Keratinocyte (primary cell): ENCODE data around the gene ZNF195. TPM values are rescaled to one million over a fixed set of nuclear protein-coding genes. Genes with fewer than 3 reads are reported as not detected.
"Not testable (repeated sequence)": the region's sequence is repeated elsewhere in the genome, so short reads cannot be mapped to it uniquely, and the experiment has no call there.

Source experiments
- DNase-seq: peaks from one replicate; pipeline ENCODE4 v3.0.0-alpha.2; 2011; ENCODE audit warnings: low read depth, missing footprints, low spot score
- FAIRE-seq: peaks from 2 replicates; lab custom pipeline; 2011; peaks lifted over from hg19 to GRCh38; lab: Jason Lieb, UNC
- H2AFZ ChIP-seq: 2 replicates; pipeline ENCODE4 v1.6.0; 2012; ENCODE audit warnings: low read length, control low read depth, inconsistent platforms; ENCODE audit not compliant: control insufficient read depth
- H3K27ac ChIP-seq: 2 replicates; pipeline ENCODE4 v1.5.1; 2011; ENCODE audit warnings: low read length; ENCODE audit not compliant: control insufficient read depth, insufficient read depth
- H3K27me3 ChIP-seq: 3 replicates; pipeline ENCODE4 v1.6.0; 2011; ENCODE audit warnings: low read length; ENCODE audit not compliant: control insufficient read depth, insufficient read depth; ENCODE audit errors: extremely low read depth
- H3K36me3 ChIP-seq, 2 experiments: 2 replicates in 1 of 2; 3 replicates in 1 of 2; pipeline ENCODE4 v1.5.1; 2011; ENCODE audit warnings: low read length in 2 of 2, mild to moderate bottlenecking in 1 of 2; ENCODE audit not compliant: control insufficient read depth in 2 of 2, insufficient read depth in 2 of 2; ENCODE audit errors: extremely low read depth in 1 of 2
- H3K4me1 ChIP-seq: 3 replicates; pipeline ENCODE4 v1.5.1; 2011; ENCODE audit warnings: low read length; ENCODE audit not compliant: control insufficient read depth, insufficient read depth; ENCODE audit errors: extremely low read depth
- H3K4me2 ChIP-seq: 3 replicates; pipeline ENCODE4 v1.6.0; 2011; ENCODE audit warnings: low read depth, low read length; ENCODE audit not compliant: control insufficient read depth, insufficient read depth; ENCODE audit errors: extremely low read depth
- H3K4me3 ChIP-seq, 3 experiments: fragments of 200-600 bp in 1 of 3; sonication (generic) in 1 of 3; 2 replicates in 2 of 3; 3 replicates in 1 of 3; pipeline ENCODE4 v1.5.1; 2011 to 2016; ENCODE audit warnings: low read length in 3 of 3, mild to moderate bottlenecking in 3 of 3, control low read depth in 2 of 3, inconsistent platforms in 1 of 3, low read depth in 1 of 3, mixed read lengths in 1 of 3, mixed run types in 1 of 3, moderate library complexity in 1 of 3; ENCODE audit not compliant: control insufficient read depth in 2 of 3, insufficient read depth in 2 of 3; ENCODE audit errors: extremely low read depth in 1 of 3
- H3K79me2 ChIP-seq: 2 replicates; pipeline ENCODE4 v1.6.0; 2012; ENCODE audit warnings: low read length; ENCODE audit not compliant: control insufficient read depth, insufficient read depth
- H3K9ac ChIP-seq: 3 replicates; pipeline ENCODE4 v1.6.0; 2011; ENCODE audit warnings: low read length; ENCODE audit not compliant: control insufficient read depth, insufficient read depth; ENCODE audit errors: extremely low read depth
- H3K9me1 ChIP-seq: 3 replicates; pipeline ENCODE4 v1.6.0; 2011; ENCODE audit warnings: low read length; ENCODE audit not compliant: control insufficient read depth, insufficient read depth; ENCODE audit errors: extremely low read depth
- H3K9me3 ChIP-seq: 2 replicates; pipeline ENCODE4 v1.5.1; 2012; ENCODE audit warnings: low read depth, low read length; ENCODE audit not compliant: control insufficient read depth
- H4K20me1 ChIP-seq: 3 replicates; pipeline ENCODE4 v1.6.0; 2011; ENCODE audit warnings: low read length; ENCODE audit not compliant: control insufficient read depth, insufficient read depth; ENCODE audit errors: extremely low read depth
- CTCF ChIP-seq, 3 experiments: IDR thresholded peaks in 1 of 3; conservative IDR thresholded peaks in 1 of 3; optimal IDR thresholded peaks in 1 of 3; 2 replicates in 2 of 3; 3 replicates in 1 of 3; pipeline versions ENCODE3 to v1.5.1; 2011; ENCODE audit warnings: low read length in 3 of 3, mild to moderate bottlenecking in 3 of 3, moderate library complexity in 2 of 3, control low read depth in 1 of 3, inconsistent platforms in 1 of 3; ENCODE audit not compliant: insufficient read depth in 2 of 3; ENCODE audit errors: extremely low read depth in 1 of 3
- EZH2 ChIP-seq: IDR thresholded peaks from one replicate; pipeline ENCODE4 v1.6.1; 2012; ENCODE audit warnings: inconsistent platforms, mild to moderate bottlenecking, low read length, moderate library complexity
- dilution Hi-C: fragments of 300-500 bp; cut with MboI; formaldehyde crosslinking; loops from one replicate; pipeline ENCODE4 v1.7.0; 2020; ENCODE audit warnings: low sequenced_read_pairs; ENCODE audit not compliant: extremely low pct_ligation_motif_present
- polyA minus RNA-seq, 3 experiments: library from RNA; depleted of rRNA, polyadenylated mRNA; stranded (reverse); fragments of >200 nt; gene quantifications; 1 replicate in 1 of 3; 2 replicates in 1 of 3; 3 replicates in 1 of 3; pipeline ENCODE4 v1.2.3, GENCODE V29; 2011
- polyA plus RNA-seq, 5 experiments: library from polyadenylated mRNA; depleted of rRNA in 3 of 5; stranded (reverse) in 3 of 5; stranded (forward) in 1 of 5; unstranded in 1 of 5; fragments of >200 nt; gene quantifications; 1 replicate in 1 of 5; 2 replicates in 3 of 5; 3 replicates in 1 of 5; pipeline versions ENCODE4 v1.2.1 to v1.2.3, GENCODE V29; 2011 to 2012; ENCODE audit warnings: missing spikeins in 2 of 5, low read depth in 1 of 5, low replicate concordance in 1 of 5

ZNF195 gene
- polyA plus RNA-seq (19.2 to 27.4 TPM (median 19.2 TPM) in 3 replicates), polyA minus RNA-seq (18.0 to 28.2 TPM (median 24.4 TPM) in 3 replicates)
- polyA plus RNA-seq (2011; ENCODE audit: low read depth): 8.4 TPM
- polyA plus RNA-seq (2011; cell fraction: cytosol; rRNA removed): 8.1 and 16.1 TPM in 2 replicates
- polyA plus RNA-seq (2011; cell fraction: nucleus; rRNA removed): 46.3 and 56.0 TPM in 2 replicates
- polyA plus RNA-seq (2012; ENCODE audit: low replicate concordance): 13.5 and 14.1 TPM in 2 replicates
- polyA minus RNA-seq (2011; cell fraction: cytosol; rRNA and poly(A)+ RNA removed): 12.7 TPM
- polyA minus RNA-seq (2011; cell fraction: nucleus; rRNA and poly(A)+ RNA removed): 37.5 and 47.9 TPM in 2 replicates

GRCh38 chr11:3378426-3379423 is at the start of gene ZNF195:
TSS of gene ZNF195 (minus strand) at chr11:3379146. CDS start at chr11:3379040, 106 bp downstream.
- peaks cover 23% of the 10 kb centered on the region for H3K4me1 ChIP-seq
- H3K79me2 ChIP-seq: peaks cover 45% of the 10 kb centered on the region
- dilution Hi-C loops: no loop called here
- H3K9me1 ChIP-seq: no peaks in the 10 kb centered on the region
- peak within 1 kb of the TSS; percentile 86 for H3K27ac ChIP-seq
- H3K4me2 ChIP-seq: peak within 1 kb of the TSS; percentile 89
- TF ChIP-seq CTCF (optimal IDR thresholded peaks at IDR 0.05 in 1 of 3, IDR thresholded peaks at IDR 0.05 in 1 of 3, conservative IDR thresholded peaks at IDR 0.05 in 1 of 3; ENCODE audit: extremely low read depth in 1 of 3, insufficient read depth in 2 of 3, low read length in 3 of 3) (no peak), EZH2 (no peak)
- H2AFZ ChIP-seq: peak within 1 kb of the TSS; percentile 93
- no peaks in the 10 kb centered on the region for H3K27me3 ChIP-seq
- peaks cover 3 to 15% of the 10 kb centered on the region in 2 experiments for H3K36me3 ChIP-seq
- FAIRE-seq (no peak), DNase-seq (peak; percentile 79)
- peak within 1 kb of the TSS; percentile 86 to 100 (median 90) for H3K4me3 ChIP-seq
- H3K9me3 ChIP-seq: no peaks in the 10 kb centered on the region
- peak within 1 kb of the TSS; percentile 91 for H3K9ac ChIP-seq
- H4K20me1 ChIP-seq: no peaks in the 10 kb centered on the region

- H4K20me1 ChIP-seq, H3K4me1 ChIP-seq, dilution Hi-C loops: not testable (repeated sequence)
These were observed 49.1 kb upstream of the ZNF195 start for GRCh38 chr11:3428076-3428475.

GRCh38 chr11:3426541-3426940 is 47.6 kb upstream of the ZNF195 start:
- H3K79me2 ChIP-seq, H3K36me3 ChIP-seq, DNase-seq, H3K4me1 ChIP-seq, H2AFZ ChIP-seq, H3K4me3 ChIP-seq, H3K9ac ChIP-seq, H4K20me1 ChIP-seq, H3K9me3 ChIP-seq, FAIRE-seq, H3K4me2 ChIP-seq, H3K9me1 ChIP-seq, dilution Hi-C loops, H3K27ac ChIP-seq, H3K27me3 ChIP-seq: not testable (repeated sequence)

More at GRCh38 chr11:3428076-3428475, 49.1 kb upstream of the ZNF195 start:
- not testable (repeated sequence) for H3K27me3 ChIP-seq, H3K36me3 ChIP-seq, H3K9me3 ChIP-seq, H3K27ac ChIP-seq, H3K4me2 ChIP-seq, H3K4me3 ChIP-seq, H3K79me2 ChIP-seq, H3K9ac ChIP-seq, H3K9me1 ChIP-seq, DNase-seq, FAIRE-seq, H2AFZ ChIP-seq

GRCh38 chr11:3423928-3424327 is 45.0 kb upstream of the ZNF195 start:
- H3K27ac ChIP-seq, H3K79me2 ChIP-seq, H3K9ac ChIP-seq, H2AFZ ChIP-seq, H3K9me3 ChIP-seq, DNase-seq, H3K36me3 ChIP-seq, H4K20me1 ChIP-seq, H3K4me2 ChIP-seq, H3K27me3 ChIP-seq, H3K9me1 ChIP-seq, H3K4me3 ChIP-seq, H3K4me1 ChIP-seq, FAIRE-seq, dilution Hi-C loops: not testable (repeated sequence)
